Gastroesophageal sphincter (tissue), 3 donors: ENCODE data around the gene THYN1.

Source experiments
- EP300 ChIP-seq: sonication (generic); formaldehyde crosslinking; IDR thresholded peaks from one replicate; pipeline ENCODE4 v1.6.1; 2017; ENCODE audit warnings: antibody characterized with exemption, mild to moderate bottlenecking
- POLR2A ChIP-seq, 2 donors: fragments of 450-650 bp; IDR thresholded peaks; one replicate each; pipeline ENCODE4 v1.6.1; 2017; ENCODE audit warnings: antibody characterized with exemption in 2 of 2, mild to moderate bottlenecking in 2 of 2, moderate library complexity in 1 of 2
- POLR2AphosphoS5 ChIP-seq: sonication (generic); formaldehyde crosslinking; IDR thresholded peaks from one replicate; pipeline ENCODE4 v1.6.1; 2017; ENCODE audit warnings: antibody characterized with exemption
- TF ChIP-seq, protein P1 (sequence below), 4 experiments: fragments of 200-600 bp in 2 of 4; fragments of 450-650 bp in 2 of 4; sonication (generic) in 1 of 4; IDR thresholded peaks; one replicate each; pipeline ENCODE4 v1.5.1; 2017 to 2019; ENCODE audit warnings: antibody characterized with exemption in 4 of 4, mild to moderate bottlenecking in 2 of 4, moderate library complexity in 2 of 4

GRCh38 chr11:134292661-134293060 is 39.5 kb upstream of the THYN1 start:
- TF ChIP-seq POLR2A (IDR thresholded peaks at IDR 0.05) (no peak), EP300 (no peak), POLR2AphosphoS5 (no peak)
- TF ChIP-seq, protein P1, sequence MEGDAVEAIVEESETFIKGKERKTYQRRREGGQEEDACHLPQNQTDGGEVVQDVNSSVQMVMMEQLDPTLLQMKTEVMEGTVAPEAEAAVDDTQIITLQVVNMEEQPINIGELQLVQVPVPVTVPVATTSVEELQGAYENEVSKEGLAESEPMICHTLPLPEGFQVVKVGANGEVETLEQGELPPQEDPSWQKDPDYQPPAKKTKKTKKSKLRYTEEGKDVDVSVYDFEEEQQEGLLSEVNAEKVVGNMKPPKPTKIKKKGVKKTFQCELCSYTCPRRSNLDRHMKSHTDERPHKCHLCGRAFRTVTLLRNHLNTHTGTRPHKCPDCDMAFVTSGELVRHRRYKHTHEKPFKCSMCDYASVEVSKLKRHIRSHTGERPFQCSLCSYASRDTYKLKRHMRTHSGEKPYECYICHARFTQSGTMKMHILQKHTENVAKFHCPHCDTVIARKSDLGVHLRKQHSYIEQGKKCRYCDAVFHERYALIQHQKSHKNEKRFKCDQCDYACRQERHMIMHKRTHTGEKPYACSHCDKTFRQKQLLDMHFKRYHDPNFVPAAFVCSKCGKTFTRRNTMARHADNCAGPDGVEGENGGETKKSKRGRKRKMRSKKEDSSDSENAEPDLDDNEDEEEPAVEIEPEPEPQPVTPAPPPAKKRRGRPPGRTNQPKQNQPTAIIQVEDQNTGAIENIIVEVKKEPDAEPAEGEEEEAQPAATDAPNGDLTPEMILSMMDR (IDR thresholded peaks at IDR 0.05), result no peak
